NCI-H510A treated with DMSO at 0.1 percent for 48 hours (cell line): Measurements from ENCODE around the gene TUBE1.
"Not testable (repeated sequence)": the region's sequence is repeated elsewhere in the genome, so short reads cannot be mapped to it uniquely, and the experiment has no call there.

ENCODE experiments used
- DNase-seq: peaks from one replicate; lab custom pipeline; 2025; lab: John Stamatoyannopoulos, UW

The TUBE1 gene

GRCh38 chr6:112087136-112087911, at the start of gene TUBE1, which contains the start of gene FAM229B:
Gene TUBE1 (minus strand): TSS chr6:112087482. CDS start chr6:112087434, 48 bp downstream.
Gene FAM229B (plus strand): TSS chr6:112087591. CDS start chr6:112099284, 11,693 bp downstream.
- DNase-seq: peak; percentile 36

- DNase-seq: no peak
Measured at GRCh38 chr6:112130878-112131277, 43.6 kb upstream of the TUBE1 start.

GRCh38 chr6:112128208-112128607, 40.9 kb upstream of the TUBE1 start:
- no peak for DNase-seq

- DNase-seq: no peak
Measured at GRCh38 chr6:112123982-112124381, 36.7 kb upstream of the TUBE1 start.

- no peak for DNase-seq
Measured at GRCh38 chr6:112122756-112123155, 35.5 kb upstream of the TUBE1 start.

- no peak for DNase-seq
Measured at GRCh38 chr6:112118034-112118433, 30.8 kb upstream of the TUBE1 start.

GRCh38 chr6:112117554-112117953, 30.3 kb upstream of the TUBE1 start:
- DNase-seq: no peak

- DNase-seq: no peak
Measured at GRCh38 chr6:112116221-112116620, 28.9 kb upstream of the TUBE1 start.

- no peak for DNase-seq
Measured at GRCh38 chr6:112114577-112115223, 27.4 kb upstream of the TUBE1 start.

GRCh38 chr6:112113918-112114317, 26.6 kb upstream of the TUBE1 start:
- no peak for DNase-seq

GRCh38 chr6:112113431-112113830, 26.1 kb upstream of the TUBE1 start:
- no peak for DNase-seq

GRCh38 chr6:112109262-112109661, 22.0 kb upstream of the TUBE1 start:
- DNase-seq: no peak

- no peak for DNase-seq
Measured at GRCh38 chr6:112106562-112106961, 19.3 kb upstream of the TUBE1 start.

GRCh38 chr6:112106026-112106425, 18.7 kb upstream of the TUBE1 start:
- DNase-seq: not testable (repeated sequence)

- no peak for DNase-seq
Measured at GRCh38 chr6:112100561-112100960, 13.3 kb upstream of the TUBE1 start.

GRCh38 chr6:112096901-112097300, 9.6 kb upstream of the TUBE1 start:
- DNase-seq: no peak

- DNase-seq: no peak
Measured at GRCh38 chr6:112087916-112088315, 634 bp upstream of the TUBE1 start.

- peak; percentile 8 for DNase-seq
Measured at GRCh38 chr6:112086744-112087135, 542 bp downstream of the TUBE1 start.

GRCh38 chr6:112085286-112086065, 1.8 kb downstream of the TUBE1 start:
- no peak for DNase-seq

GRCh38 chr6:112081569-112081968, 5.7 kb downstream of the TUBE1 start:
- DNase-seq: no peak

- no peak for DNase-seq
Measured at GRCh38 chr6:112066606-112067005, 20.7 kb downstream of the TUBE1 start.

GRCh38 chr6:112065426-112065986, 21.8 kb downstream of the TUBE1 start:
- DNase-seq: no peak
